ENCODE data around the gene KCNA5.

Gene KCNA5

GRCh38 chr12:5043589-5044419 is at the start of gene KCNA5:
KCNA5 (plus strand) TSS chr12:5043879; CDS start chr12:5044148, 269 bp downstream.
- no peak within 1 kb of the TSS for H3K4me3 Mint-ChIP-seq
- peaks cover 91% of the 10 kb centered on the region for H3K27me3 Mint-ChIP-seq
- no peaks in the 10 kb centered on the region for H3K36me3 Mint-ChIP-seq (ENCODE audit: low read depth)
- no peaks in the 10 kb centered on the region for H3K9me3 Mint-ChIP-seq
- no peak within 1 kb of the TSS for H3K27ac Mint-ChIP-seq
- intact Hi-C loops (cut with micrococcal nuclease): no loop called here
- H3K4me1 Mint-ChIP-seq (ENCODE audit: low read depth): peaks cover 12% of the 10 kb centered on the region

GRCh38 chr12:4994622-4995021 is 49.1 kb upstream of the KCNA5 start:
- Mint-ChIP-seq H3K27me3 (peaks cover 30% of the 10 kb centered on the region), H3K9me3 (no peaks in the 10 kb centered on the region), H3K4me3 (no peak overlapping the region), H3K36me3 (ENCODE audit: low read depth) (no peaks in the 10 kb centered on the region), H3K27ac (no peak overlapping the region), H3K4me1 (ENCODE audit: low read depth) (no peaks in the 10 kb centered on the region)
- intact Hi-C loops (cut with micrococcal nuclease): no loop called here

GRCh38 chr12:4996714-4997113 is 47.0 kb upstream of the KCNA5 start:
- intact Hi-C loops (cut with micrococcal nuclease): no loop called here

GRCh38 chr12:4997939-4998338 is 45.7 kb upstream of the KCNA5 start:
- Mint-ChIP-seq H3K27me3 (peaks cover 30% of the 10 kb centered on the region), H3K36me3 (ENCODE audit: low read depth) (no peaks in the 10 kb centered on the region), H3K4me3 (no peak overlapping the region), H3K9me3 (no peaks in the 10 kb centered on the region), H3K4me1 (ENCODE audit: low read depth) (no peaks in the 10 kb centered on the region), H3K27ac (no peak overlapping the region)
- intact Hi-C loops (cut with micrococcal nuclease): no loop called here

More at GRCh38 chr12:4996714-4997113, 47.0 kb upstream of the KCNA5 start:
- H3K4me3 Mint-ChIP-seq: no peak overlapping the region
- H3K9me3 Mint-ChIP-seq: no peaks in the 10 kb centered on the region
- peaks cover 33% of the 10 kb centered on the region for H3K27me3 Mint-ChIP-seq
- no peaks in the 10 kb centered on the region for H3K4me1 Mint-ChIP-seq (ENCODE audit: low read depth)
- no peaks in the 10 kb centered on the region for H3K36me3 Mint-ChIP-seq (ENCODE audit: low read depth)
- H3K27ac Mint-ChIP-seq: no peak overlapping the region

GRCh38 chr12:5000204-5000603 is 43.5 kb upstream of the KCNA5 start:
- Mint-ChIP-seq H3K4me3 (no peak overlapping the region), H3K36me3 (ENCODE audit: low read depth) (no peaks in the 10 kb centered on the region), H3K4me1 (ENCODE audit: low read depth) (no peaks in the 10 kb centered on the region), H3K27ac (no peak overlapping the region), H3K9me3 (no peaks in the 10 kb centered on the region), H3K27me3 (peaks cover 23% of the 10 kb centered on the region)
- intact Hi-C loops (cut with micrococcal nuclease): no loop called here

GRCh38 chr12:5000658-5001385 is 42.9 kb upstream of the KCNA5 start:
- no peaks in the 10 kb centered on the region for H3K36me3 Mint-ChIP-seq (ENCODE audit: low read depth)
- H3K27ac Mint-ChIP-seq: no peak overlapping the region
- H3K9me3 Mint-ChIP-seq: no peaks in the 10 kb centered on the region
- H3K4me3 Mint-ChIP-seq: no peak overlapping the region
- intact Hi-C loops (cut with micrococcal nuclease): no loop called here
- no peaks in the 10 kb centered on the region for H3K4me1 Mint-ChIP-seq (ENCODE audit: low read depth)
- H3K27me3 Mint-ChIP-seq: peaks cover 19% of the 10 kb centered on the region

- Mint-ChIP-seq H3K27me3 (peaks cover 14% of the 10 kb centered on the region), H3K36me3 (ENCODE audit: low read depth) (no peaks in the 10 kb centered on the region), H3K4me1 (ENCODE audit: low read depth) (no peaks in the 10 kb centered on the region), H3K27ac (no peak overlapping the region), H3K9me3 (no peaks in the 10 kb centered on the region), H3K4me3 (no peak overlapping the region)
- intact Hi-C loops (cut with micrococcal nuclease): loop anchor here (1.0 kb wide), 1 partner anchor 146 kb away; no protein-coding TSS in a partner anchor
These were observed 40.5 kb upstream of the KCNA5 start for GRCh38 chr12:5003025-5003666.

GRCh38 chr12:5008661-5009060 is 35.0 kb upstream of the KCNA5 start:
- Mint-ChIP-seq H3K27me3 (peaks cover 7% of the 10 kb centered on the region), H3K9me3 (no peaks in the 10 kb centered on the region), H3K4me1 (ENCODE audit: low read depth) (peaks cover 5% of the 10 kb centered on the region), H3K27ac (no peak overlapping the region), H3K36me3 (ENCODE audit: low read depth) (no peaks in the 10 kb centered on the region), H3K4me3 (no peak overlapping the region)
- intact Hi-C loops (cut with micrococcal nuclease): no loop called here

GRCh38 chr12:5010151-5010550 is 33.5 kb upstream of the KCNA5 start:
- H3K4me3 Mint-ChIP-seq: no peak overlapping the region
- peaks cover 5% of the 10 kb centered on the region for H3K4me1 Mint-ChIP-seq (ENCODE audit: low read depth)
- H3K27me3 Mint-ChIP-seq: peaks cover 7% of the 10 kb centered on the region
- no peak overlapping the region for H3K27ac Mint-ChIP-seq
- H3K9me3 Mint-ChIP-seq: no peaks in the 10 kb centered on the region
- intact Hi-C loops (cut with micrococcal nuclease): no loop called here
- no peaks in the 10 kb centered on the region for H3K36me3 Mint-ChIP-seq (ENCODE audit: low read depth)

- H3K27ac Mint-ChIP-seq: no peak overlapping the region
- intact Hi-C loops (cut with micrococcal nuclease): no loop called here
- H3K4me3 Mint-ChIP-seq: no peak overlapping the region
- no peaks in the 10 kb centered on the region for H3K36me3 Mint-ChIP-seq (ENCODE audit: low read depth)
- peaks cover 5% of the 10 kb centered on the region for H3K4me1 Mint-ChIP-seq (ENCODE audit: low read depth)
- no peaks in the 10 kb centered on the region for H3K9me3 Mint-ChIP-seq
- H3K27me3 Mint-ChIP-seq: peaks cover 4% of the 10 kb centered on the region
These were observed 31.3 kb upstream of the KCNA5 start for GRCh38 chr12:5012337-5012736.

GRCh38 chr12:5013266-5013730 is 30.4 kb upstream of the KCNA5 start:
- no peaks in the 10 kb centered on the region for H3K9me3 Mint-ChIP-seq
- H3K36me3 Mint-ChIP-seq (ENCODE audit: low read depth): no peaks in the 10 kb centered on the region
- peaks cover 4% of the 10 kb centered on the region for H3K27me3 Mint-ChIP-seq
- peaks cover 5% of the 10 kb centered on the region for H3K4me1 Mint-ChIP-seq (ENCODE audit: low read depth)
- H3K27ac Mint-ChIP-seq: no peak overlapping the region
- no peak overlapping the region for H3K4me3 Mint-ChIP-seq
- intact Hi-C loops (cut with micrococcal nuclease): no loop called here

- H3K4me3 Mint-ChIP-seq: no peak overlapping the region
- no peaks in the 10 kb centered on the region for H3K36me3 Mint-ChIP-seq (ENCODE audit: low read depth)
- H3K27ac Mint-ChIP-seq: no peak overlapping the region
- intact Hi-C loops (cut with micrococcal nuclease): no loop called here
- no peaks in the 10 kb centered on the region for H3K9me3 Mint-ChIP-seq
- peaks cover 5% of the 10 kb centered on the region for H3K4me1 Mint-ChIP-seq (ENCODE audit: low read depth)
- peaks cover 4% of the 10 kb centered on the region for H3K27me3 Mint-ChIP-seq
These were observed 29.4 kb upstream of the KCNA5 start for GRCh38 chr12:5014269-5014668.

GRCh38 chr12:5015711-5016492 is 27.8 kb upstream of the KCNA5 start:
- Mint-ChIP-seq H3K4me1 (ENCODE audit: low read depth) (peaks cover 4% of the 10 kb centered on the region), H3K27ac (no peak overlapping the region), H3K9me3 (no peaks in the 10 kb centered on the region), H3K36me3 (ENCODE audit: low read depth) (no peaks in the 10 kb centered on the region), H3K4me3 (no peak overlapping the region), H3K27me3 (peaks cover 4% of the 10 kb centered on the region)
- intact Hi-C loops (cut with micrococcal nuclease): no loop called here

All from dendritic cell treated with granulocyte-macrophage colony-stimulating factor and Interleukin-4, amounts not matched to agents 40 ng/mL and 50 ng/mL, for 4 days (primary cell).